H1 (cell line): ENCODE data around the gene COQ8A.

Experiments
- BACH1 ChIP-seq: IDR thresholded peaks from 2 replicates; pipeline ENCODE4 v1.6.1; 2012; ENCODE audit warnings: low read length, improper control_type of control experiment
- CEBPB ChIP-seq: IDR thresholded peaks from 2 replicates; pipeline ENCODE4 v1.6.1; 2012; ENCODE audit warnings: low read depth, low read length
- CHD2 ChIP-seq: IDR thresholded peaks from 2 replicates; pipeline ENCODE4 v1.6.1; 2012; ENCODE audit warnings: low read length, improper control_type of control experiment
- CTCF ChIP-seq, 3 experiments: IDR thresholded peaks; 1 replicate in 2 of 3; 2 replicates in 1 of 3; pipeline versions ENCODE4 v1.5.1 to v1.6.1; 2011; ENCODE audit warnings: low read length in 3 of 3, mild to moderate bottlenecking in 3 of 3, inconsistent platforms in 2 of 3, low read depth in 1 of 3, moderate library complexity in 1 of 3; ENCODE audit not compliant: insufficient read depth in 1 of 3; ENCODE audit errors: control extremely low read depth in 1 of 3
- EZH2 ChIP-seq: fragments of 200-600 bp; sonication (generic); IDR thresholded peaks from 2 replicates; pipeline ENCODE4 v1.7.1; 2012; ENCODE audit warnings: low read depth, mild to moderate bottlenecking, moderate library complexity, low read length, inconsistent platforms; ENCODE audit not compliant: severe bottlenecking
- GABPA ChIP-seq: IDR thresholded peaks from 2 replicates; pipeline ENCODE4 v1.6.1; 2011; ENCODE audit warnings: mild to moderate bottlenecking, low read length, moderate library complexity, borderline replicate concordance; ENCODE audit not compliant: insufficient read depth
- NRF1 ChIP-seq: IDR thresholded peaks from 2 replicates; pipeline ENCODE4 v1.6.1; 2011; ENCODE audit warnings: mild to moderate bottlenecking, low read depth, low read length, improper control_type of control experiment
- POLR2AphosphoS5 ChIP-seq: IDR thresholded peaks from 2 replicates; pipeline ENCODE4 v1.6.1; 2011; ENCODE audit warnings: low read depth, low read length
- RNF2 ChIP-seq: fragments of 200-900, 300-1000 bp; sonication (generic); IDR thresholded peaks from 2 replicates; pipeline ENCODE4 v1.7.1; 2016; ENCODE audit warnings: borderline replicate concordance, low read depth, mild to moderate bottlenecking, antibody characterized with exemption, low read length; ENCODE audit not compliant: poor library complexity, severe bottlenecking; ENCODE audit errors: missing control alignments
- USF2 ChIP-seq: IDR thresholded peaks from 2 replicates; pipeline ENCODE4 v1.6.1; 2011; ENCODE audit warnings: low read length, improper control_type of control experiment
- ZNF274 ChIP-seq: IDR thresholded peaks from 2 replicates; pipeline ENCODE4 v1.7.0; 2012; ENCODE audit warnings: low read length, borderline replicate concordance; ENCODE audit errors: extremely low read depth

GRCh38 chr1:226981386-226981817 is 41.3 kb downstream of the COQ8A start:
- TF ChIP-seq CTCF (IDR thresholded peaks at IDR 0.05; ENCODE audit: control extremely low read depth in 1 of 3, insufficient read depth in 1 of 3, low read depth in 1 of 3, low read length in 3 of 3) (no peak), EZH2 (no peak), CHD2 (no peak), POLR2AphosphoS5 (no peak), USF2 (no peak), NRF1 (no peak), BACH1 (no peak), GABPA (no peak), CEBPB (no peak), RNF2 (no peak), ZNF274 (no peak)
